Uterus (tissue), 4 donors: ENCODE results near the gene AIPL1. TPM values are rescaled to one million over a fixed set of nuclear protein-coding genes. Genes with fewer than 3 reads are reported as not detected.

Experiments used
- DNase-seq, 2 donors: peaks; one replicate each; pipeline ENCODE4 v3.0.0-alpha.2; 2019 to 2020
- H3K27ac ChIP-seq, 2 donors: fragments of 200-600 bp; sonication (generic); 1 replicate in 1 of 2; 2 replicates in 1 of 2; pipeline ENCODE4 v1.5.1; 2016 to 2018
- H3K27me3 ChIP-seq, 2 donors: fragments of 200-600 bp; sonication (generic); one replicate each; pipeline ENCODE4 v1.5.1; 2018 to 2019; ENCODE audit warnings: control low read depth in 1 of 2
- H3K36me3 ChIP-seq, 2 donors: fragments of 200-600 bp; sonication (generic); one replicate each; pipeline ENCODE4 v1.5.1; 2019; ENCODE audit warnings: control low read depth in 1 of 2
- H3K4me1 ChIP-seq, 2 donors: fragments of 200-600 bp; sonication (generic); one replicate each; pipeline ENCODE4 v1.5.1; 2018 to 2019; ENCODE audit warnings: control low read depth in 1 of 2
- H3K4me3 ChIP-seq, 2 donors: fragments of 200-600 bp; sonication (generic); 1 replicate in 1 of 2; 2 replicates in 1 of 2; pipeline ENCODE4 v1.5.1; 2018 to 2019; ENCODE audit warnings: mild to moderate bottlenecking in 1 of 2
- H3K9me3 ChIP-seq, 2 donors: fragments of 200-600 bp; sonication (generic); one replicate each; pipeline ENCODE4 v1.5.1; 2019; ENCODE audit warnings: control low read depth in 1 of 2
- POLR2A ChIP-seq, 2 donors: fragments of 450-650 bp; IDR thresholded peaks; one replicate each; pipeline ENCODE4 v1.6.1; 2016; ENCODE audit warnings: antibody characterized with exemption in 2 of 2, mild to moderate bottlenecking in 1 of 2, moderate library complexity in 1 of 2
- intact Hi-C: fragments of 100-400 bp; cut with DNase I; formaldehyde crosslinking; loops from one replicate; pipeline ENCODE4 v1.15.1; 2023; ENCODE audit warnings: low total_unique reads
- total RNA-seq, 4 donors: library from RNA; depleted of rRNA in 3 of 4; stranded (reverse); fragments of >200 nt in 3 of 4; gene quantifications; one replicate each; pipeline versions ENCODE4 v1.1.0 to v1.2.4, GENCODE V29; 2014 to 2023
- TF ChIP-seq, protein P1 (sequence below), 4 experiments: fragments of 200-600 bp in 2 of 4; fragments of 450-650 bp in 2 of 4; sonication (generic) in 2 of 4; IDR thresholded peaks; one replicate each; pipeline ENCODE4 v1.5.1; 2016 to 2019; ENCODE audit warnings: antibody characterized with exemption in 4 of 4, mild to moderate bottlenecking in 2 of 4, moderate library complexity in 1 of 4
- donor health status: DM: yes; HTN: yes; CAD: no.

The AIPL1 gene
- total RNA-seq, 4 donors from 2014 or later = not detected

DNA sequence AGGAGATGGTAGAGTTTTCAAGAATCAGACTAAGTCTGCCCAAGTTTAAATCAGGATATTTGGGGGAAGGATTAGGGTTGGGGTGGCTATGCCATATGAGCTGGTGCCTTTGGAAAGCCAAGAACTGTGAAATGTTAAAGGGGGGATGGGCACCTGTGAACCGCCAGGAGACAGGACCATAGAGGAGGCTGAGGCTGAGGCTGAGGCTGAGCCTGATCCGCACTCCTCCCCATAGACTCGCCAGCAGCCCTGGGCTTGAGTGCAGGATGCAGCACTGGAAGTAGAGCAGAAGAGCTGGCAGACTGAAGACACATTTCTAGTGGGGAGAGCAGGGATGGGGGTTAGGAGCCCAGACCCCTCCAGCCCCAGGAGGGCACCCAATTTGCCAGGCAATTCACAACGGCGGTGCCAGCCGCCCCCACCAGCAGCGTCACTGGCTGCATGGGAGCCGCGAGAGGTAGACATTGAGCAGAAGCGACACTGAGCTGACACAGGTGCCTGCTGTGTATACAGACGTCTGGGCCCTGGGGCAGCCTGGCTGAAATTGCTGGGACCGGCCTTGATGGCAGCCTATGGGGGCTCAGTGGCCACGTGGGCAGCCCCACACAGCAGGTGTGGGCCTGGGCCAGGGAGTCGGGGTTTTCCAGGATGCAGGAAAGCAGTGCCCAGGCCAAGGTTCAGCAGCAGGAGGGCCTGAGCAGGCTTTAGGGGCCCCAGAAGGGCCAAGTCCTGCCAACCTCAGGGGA, 18.5 kb upstream of the AIPL1 start:
- no peaks in the 10 kb centered on the region for H3K4me1 ChIP-seq
- H3K36me3 ChIP-seq = no peaks in the 10 kb centered on the region
- DNase-seq = no peak
- no peak overlapping the region for H3K4me3 ChIP-seq
- no peak overlapping the region for H3K27ac ChIP-seq
- no peak for TF ChIP-seq POLR2A (IDR thresholded peaks at IDR 0.05)
- TF ChIP-seq, protein P1, sequence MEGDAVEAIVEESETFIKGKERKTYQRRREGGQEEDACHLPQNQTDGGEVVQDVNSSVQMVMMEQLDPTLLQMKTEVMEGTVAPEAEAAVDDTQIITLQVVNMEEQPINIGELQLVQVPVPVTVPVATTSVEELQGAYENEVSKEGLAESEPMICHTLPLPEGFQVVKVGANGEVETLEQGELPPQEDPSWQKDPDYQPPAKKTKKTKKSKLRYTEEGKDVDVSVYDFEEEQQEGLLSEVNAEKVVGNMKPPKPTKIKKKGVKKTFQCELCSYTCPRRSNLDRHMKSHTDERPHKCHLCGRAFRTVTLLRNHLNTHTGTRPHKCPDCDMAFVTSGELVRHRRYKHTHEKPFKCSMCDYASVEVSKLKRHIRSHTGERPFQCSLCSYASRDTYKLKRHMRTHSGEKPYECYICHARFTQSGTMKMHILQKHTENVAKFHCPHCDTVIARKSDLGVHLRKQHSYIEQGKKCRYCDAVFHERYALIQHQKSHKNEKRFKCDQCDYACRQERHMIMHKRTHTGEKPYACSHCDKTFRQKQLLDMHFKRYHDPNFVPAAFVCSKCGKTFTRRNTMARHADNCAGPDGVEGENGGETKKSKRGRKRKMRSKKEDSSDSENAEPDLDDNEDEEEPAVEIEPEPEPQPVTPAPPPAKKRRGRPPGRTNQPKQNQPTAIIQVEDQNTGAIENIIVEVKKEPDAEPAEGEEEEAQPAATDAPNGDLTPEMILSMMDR (IDR thresholded peaks at IDR 0.05) = no peak
- H3K27me3 ChIP-seq = no peaks in the 10 kb centered on the region
- H3K9me3 ChIP-seq = no peaks in the 10 kb centered on the region
- intact Hi-C loops = no loop called here

DNA sequence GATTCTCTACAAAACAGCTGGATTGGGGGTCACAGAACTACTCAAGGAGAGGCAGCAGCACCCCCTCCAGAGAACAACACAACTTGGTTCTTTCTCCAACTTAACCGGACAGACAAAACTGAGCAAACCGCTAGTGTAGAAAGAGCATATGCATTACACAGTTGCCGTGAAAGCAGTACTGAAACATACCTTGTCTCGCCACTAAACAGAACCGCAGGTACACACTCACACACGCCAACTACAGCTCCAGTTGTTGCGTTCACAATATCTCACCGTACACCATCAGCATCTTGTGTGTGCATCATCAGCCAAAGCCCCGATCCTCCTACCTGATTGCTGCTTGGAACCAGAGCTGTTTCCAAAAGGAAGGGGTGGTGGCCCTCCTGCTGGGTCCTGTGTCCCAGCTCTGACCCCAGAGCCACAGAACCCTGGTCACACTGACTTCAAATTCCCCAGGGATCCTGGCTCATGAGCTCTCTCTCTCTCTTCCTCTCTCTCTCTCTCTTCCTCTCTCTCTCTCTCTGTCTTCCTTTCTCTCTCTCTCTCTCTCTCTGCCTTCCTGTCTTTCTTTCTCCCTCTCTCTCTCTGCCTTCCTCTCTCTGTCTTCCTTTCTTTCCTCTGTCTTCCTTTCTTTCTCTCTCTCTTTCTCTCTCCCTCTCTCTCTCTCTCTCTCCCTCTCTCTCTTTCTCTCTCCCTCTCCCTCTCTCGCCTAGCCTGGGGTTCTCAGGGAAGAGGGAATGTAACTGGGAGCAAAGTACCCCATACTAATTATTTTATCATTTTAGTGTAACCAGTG, 17.7 kb upstream of the AIPL1 start:
- Histone ChIP-seq H3K36me3 (no peaks in the 10 kb centered on the region), H3K27me3 (no peaks in the 10 kb centered on the region), H3K9me3 (no peaks in the 10 kb centered on the region), H3K27ac (no peak overlapping the region), H3K4me1 (no peaks in the 10 kb centered on the region), H3K4me3 (no peak overlapping the region)
- DNase-seq = no peak
- intact Hi-C loops = no loop called here
- TF ChIP-seq, protein P1 (IDR thresholded peaks at IDR 0.05) = no peak
- no peak for TF ChIP-seq POLR2A (IDR thresholded peaks at IDR 0.05)

DNA sequence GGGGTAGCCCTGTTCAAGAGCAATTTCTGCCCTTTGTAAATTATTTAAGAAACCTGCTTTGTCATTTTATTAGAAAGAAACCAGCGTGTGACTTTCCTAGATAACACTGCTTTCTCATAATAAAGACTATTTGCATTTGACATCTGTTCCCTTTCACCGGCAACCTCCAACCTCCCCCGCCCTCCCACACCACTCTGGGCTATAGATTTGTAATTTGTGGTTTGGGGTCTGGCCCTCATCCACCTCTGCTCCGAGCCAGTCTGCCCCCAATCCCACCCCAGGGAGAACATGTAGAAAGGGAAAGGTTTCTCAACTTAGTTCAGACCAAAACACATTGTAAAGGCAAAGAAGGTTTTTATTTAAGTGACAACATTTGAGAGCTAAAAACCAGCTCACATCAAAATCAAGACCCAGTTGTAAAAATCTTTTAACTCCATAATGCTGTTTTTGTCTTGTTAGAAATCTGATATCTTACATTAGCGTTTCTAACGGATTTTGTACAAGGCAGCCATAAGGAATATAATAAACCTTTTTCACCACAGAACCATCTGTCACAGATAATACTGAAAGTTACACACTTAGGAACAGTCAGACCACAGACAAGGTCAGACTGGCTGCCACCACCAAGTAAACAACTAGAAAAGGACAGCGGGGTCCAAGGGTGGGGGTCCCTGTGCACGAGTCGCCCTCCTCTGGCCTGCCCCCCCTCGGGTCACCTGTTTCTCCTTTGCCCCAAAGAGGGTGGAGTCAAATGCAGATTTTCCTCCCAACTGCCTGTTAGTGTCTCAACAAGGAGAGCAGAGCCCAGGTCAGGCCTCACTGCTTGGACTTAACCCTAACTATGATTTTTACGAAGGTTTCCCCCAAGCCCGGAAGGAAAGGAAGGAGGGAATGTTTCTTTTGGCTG, 16.3 kb upstream of the AIPL1 start:
- Histone ChIP-seq H3K4me1 (no peaks in the 10 kb centered on the region), H3K36me3 (no peaks in the 10 kb centered on the region), H3K27ac (no peak overlapping the region), H3K4me3 (no peak overlapping the region), H3K27me3 (no peaks in the 10 kb centered on the region), H3K9me3 (no peaks in the 10 kb centered on the region)
- no peak for DNase-seq
- no peak for TF ChIP-seq POLR2A (IDR thresholded peaks at IDR 0.05)
- TF ChIP-seq, protein P1 (IDR thresholded peaks at IDR 0.05) = no peak
- intact Hi-C loops = no loop called here

DNA sequence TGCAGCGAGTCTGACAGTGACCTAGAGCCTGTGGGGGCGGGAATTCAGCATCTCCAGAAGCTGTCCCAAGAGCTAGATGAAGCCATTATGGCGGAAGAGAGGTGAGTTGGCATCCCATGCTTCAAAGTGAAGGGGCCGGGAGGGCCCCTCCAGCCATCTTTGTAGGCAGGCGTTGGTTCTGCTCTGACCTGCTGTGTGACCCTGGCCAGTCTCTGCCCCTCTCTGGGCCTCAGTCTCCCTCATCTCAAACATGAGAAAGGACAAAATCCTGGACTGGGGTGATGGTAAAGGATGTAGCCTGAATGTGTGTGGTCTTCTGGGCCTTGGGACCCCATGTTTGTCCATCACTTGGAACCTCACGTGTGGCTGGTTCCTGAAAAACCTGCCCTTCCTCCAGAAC, 14.4 kb upstream of the AIPL1 start:
- no peaks in the 10 kb centered on the region for H3K4me1 ChIP-seq
- TF ChIP-seq, protein P1 (IDR thresholded peaks at IDR 0.05) = no peak
- no peak for TF ChIP-seq POLR2A (IDR thresholded peaks at IDR 0.05)
- no peak overlapping the region for H3K27ac ChIP-seq
- no peaks in the 10 kb centered on the region for H3K27me3 ChIP-seq
- intact Hi-C loops = no loop called here
- H3K9me3 ChIP-seq = no peaks in the 10 kb centered on the region
- no peak overlapping the region for H3K4me3 ChIP-seq
- H3K36me3 ChIP-seq = no peaks in the 10 kb centered on the region
- DNase-seq = no peak
